ENCODE data around the gene SLC22A23. TPM values are rescaled to one million over a fixed set of nuclear protein-coding genes. Genes with fewer than 3 reads are reported as not detected.

SLC22A23 gene
- total RNA-seq, 1 donor, result 18.1 TPM

- Histone ChIP-seq H4K20me1 (ENCODE audit: insufficient read depth, low read length) (peaks cover 3% of the 10 kb centered on the region), H3K4me1 (ENCODE audit: insufficient read depth, low read length) (peaks cover 32% of the 10 kb centered on the region)
- no peak for TF ChIP-seq CTCF (IDR thresholded peaks at IDR 0.05; ENCODE audit: extremely low read depth, low read depth, low read length)
Observed at GRCh38 chr6:3326981-3327380, 129.9 kb downstream of the SLC22A23 start.

GRCh38 chr6:3326184-3326971 lies 130.5 kb downstream of the SLC22A23 start:
- H3K4me1 ChIP-seq (ENCODE audit: insufficient read depth, low read length), result peaks cover 32% of the 10 kb centered on the region
- DNase-seq (ENCODE audit: insufficient read length, low spot score, missing footprints), result no peak
- peaks cover 3% of the 10 kb centered on the region for H4K20me1 ChIP-seq (ENCODE audit: insufficient read depth, low read length)
- H3K4me2 ChIP-seq (ENCODE audit: insufficient read depth, low read length), result no peak overlapping the region
- no peak overlapping the region for H3K4me3 ChIP-seq (ENCODE audit: insufficient read depth, low read length)
- H3K79me2 ChIP-seq (ENCODE audit: insufficient read depth, low read length), result peaks cover 5% of the 10 kb centered on the region
- no peak overlapping the region for H2AFZ ChIP-seq (ENCODE audit: low read length)
- no peak for TF ChIP-seq CTCF (IDR thresholded peaks at IDR 0.05; ENCODE audit: extremely low read depth, low read depth, low read length)
- H3K27me3 ChIP-seq (ENCODE audit: insufficient read depth, low read length), result no peaks in the 10 kb centered on the region
- peak overlapping the region; percentile 9 for H3K27ac ChIP-seq (ENCODE audit: low read depth, low read length)
- no peaks in the 10 kb centered on the region for H3K9me3 ChIP-seq (ENCODE audit: low read depth, low read length)
- no peaks in the 10 kb centered on the region for H3K36me3 ChIP-seq (ENCODE audit: insufficient read depth, low read length)

More at GRCh38 chr6:3326981-3327380, 129.9 kb downstream of the SLC22A23 start:
- DNase-seq (ENCODE audit: insufficient read length, low spot score, missing footprints), result no peak
- H3K9me3 ChIP-seq (ENCODE audit: low read depth, low read length), result no peaks in the 10 kb centered on the region
- peaks cover 5% of the 10 kb centered on the region for H3K79me2 ChIP-seq (ENCODE audit: insufficient read depth, low read length)
- no peak overlapping the region for H2AFZ ChIP-seq (ENCODE audit: low read length)
- no peak overlapping the region for H3K4me3 ChIP-seq (ENCODE audit: insufficient read depth, low read length)
- H3K4me2 ChIP-seq (ENCODE audit: insufficient read depth, low read length), result no peak overlapping the region
- no peaks in the 10 kb centered on the region for H3K36me3 ChIP-seq (ENCODE audit: insufficient read depth, low read length)
- H3K27ac ChIP-seq (ENCODE audit: low read depth, low read length), result no peak overlapping the region
- no peaks in the 10 kb centered on the region for H3K27me3 ChIP-seq (ENCODE audit: insufficient read depth, low read length)

GRCh38 chr6:3325210-3325609 lies 131.6 kb downstream of the SLC22A23 start:
- H2AFZ ChIP-seq (ENCODE audit: low read length), result no peak overlapping the region
- H3K27me3 ChIP-seq (ENCODE audit: insufficient read depth, low read length), result no peaks in the 10 kb centered on the region
- H3K4me3 ChIP-seq (ENCODE audit: insufficient read depth, low read length), result peak overlapping the region; percentile 26
- H3K36me3 ChIP-seq (ENCODE audit: insufficient read depth, low read length), result no peaks in the 10 kb centered on the region
- peaks cover 5% of the 10 kb centered on the region for H3K79me2 ChIP-seq (ENCODE audit: insufficient read depth, low read length)
- H4K20me1 ChIP-seq (ENCODE audit: insufficient read depth, low read length), result peaks cover 3% of the 10 kb centered on the region
- peaks cover 32% of the 10 kb centered on the region for H3K4me1 ChIP-seq (ENCODE audit: insufficient read depth, low read length)
- peak overlapping the region; percentile 93 for H3K27ac ChIP-seq (ENCODE audit: low read depth, low read length)
- no peak for TF ChIP-seq CTCF (IDR thresholded peaks at IDR 0.05; ENCODE audit: extremely low read depth, low read depth, low read length)
- no peaks in the 10 kb centered on the region for H3K9me3 ChIP-seq (ENCODE audit: low read depth, low read length)
- no peak for DNase-seq (ENCODE audit: insufficient read length, low spot score, missing footprints)
- peak overlapping the region; percentile 58 for H3K4me2 ChIP-seq (ENCODE audit: insufficient read depth, low read length)

- Histone ChIP-seq H3K36me3 (ENCODE audit: insufficient read depth, low read length) (no peaks in the 10 kb centered on the region), H3K79me2 (ENCODE audit: insufficient read depth, low read length) (peaks cover 5% of the 10 kb centered on the region), H3K27ac (ENCODE audit: low read depth, low read length) (peak overlapping the region; percentile 93), H3K4me3 (ENCODE audit: insufficient read depth, low read length) (no peak overlapping the region), H4K20me1 (ENCODE audit: insufficient read depth, low read length) (peaks cover 3% of the 10 kb centered on the region), H3K4me2 (ENCODE audit: insufficient read depth, low read length) (peak overlapping the region; percentile 58), H2AFZ (ENCODE audit: low read length) (no peak overlapping the region), H3K27me3 (ENCODE audit: insufficient read depth, low read length) (no peaks in the 10 kb centered on the region), H3K4me1 (ENCODE audit: insufficient read depth, low read length) (peaks cover 32% of the 10 kb centered on the region), H3K9me3 (ENCODE audit: low read depth, low read length) (no peaks in the 10 kb centered on the region)
- peak; percentile 98 for DNase-seq (ENCODE audit: insufficient read length, low spot score, missing footprints)
- no peak for TF ChIP-seq CTCF (IDR thresholded peaks at IDR 0.05; ENCODE audit: extremely low read depth, low read depth, low read length)
Observed at GRCh38 chr6:3324262-3324942, 132.4 kb downstream of the SLC22A23 start.

Data from osteoblast (primary cell).